ENCODE results near the gene ANKRD35.
"Not testable (repeated sequence)": the region's sequence is repeated elsewhere in the genome, so short reads cannot be mapped to it uniquely, and the experiment has no call there.

ANKRD35 gene

GRCh38 chr1:145858238-145858900, 27.3 kb downstream of the ANKRD35 start:
- DNase-seq (ENCODE audit: low spot score): peak; percentile 36

DNA sequence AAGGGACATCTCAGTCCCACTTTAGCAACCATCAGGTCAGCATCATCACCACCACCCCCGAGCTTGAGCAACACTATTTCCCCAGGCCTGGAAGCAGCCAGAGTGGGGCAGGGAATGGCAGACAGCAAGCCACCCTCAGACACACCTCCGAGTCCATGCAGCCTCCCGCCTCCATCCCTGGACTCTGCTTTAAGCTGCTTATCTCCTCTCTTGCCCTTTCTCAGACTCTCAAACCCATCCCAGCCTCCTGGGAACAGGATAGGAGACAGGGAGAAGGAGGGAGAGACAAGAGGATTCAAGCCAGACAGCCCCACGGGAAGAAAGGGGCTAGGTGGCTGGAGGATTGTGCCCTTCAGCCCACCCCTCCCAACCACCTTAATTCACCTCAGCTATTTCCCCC, 28.5 kb downstream of the ANKRD35 start:
- no peak for DNase-seq (ENCODE audit: low spot score)

DNA sequence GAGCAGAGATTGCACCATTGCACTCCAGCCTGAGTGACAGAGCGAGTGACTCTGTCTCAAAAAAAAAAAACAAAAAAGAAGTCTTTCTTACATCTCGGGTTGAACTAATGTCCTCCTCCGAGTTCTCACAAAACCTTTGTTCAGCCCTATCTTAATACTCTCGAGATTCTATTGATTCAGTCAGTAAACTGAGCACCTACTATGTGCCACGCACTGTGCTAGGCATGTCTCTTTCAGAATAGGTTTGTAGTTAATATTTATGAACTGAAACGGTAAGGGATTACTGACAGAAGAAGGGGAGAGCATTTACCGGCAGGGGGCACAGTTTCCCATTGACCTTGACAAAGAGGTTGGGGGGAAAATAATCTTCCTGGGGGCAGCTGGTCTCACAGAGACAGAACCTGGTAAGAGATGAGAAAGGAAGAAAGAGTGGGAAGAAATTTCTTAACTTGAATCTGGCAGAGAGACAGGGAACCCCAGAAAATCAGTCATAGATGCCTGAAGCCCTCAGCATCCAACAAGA, 30.2 kb downstream of the ANKRD35 start:
- no peak for DNase-seq (ENCODE audit: low spot score)

- peak; percentile 59 for DNase-seq (ENCODE audit: low spot score)
These were observed 36.1 kb downstream of the ANKRD35 start for GRCh38 chr1:145849356-145850160.

DNA sequence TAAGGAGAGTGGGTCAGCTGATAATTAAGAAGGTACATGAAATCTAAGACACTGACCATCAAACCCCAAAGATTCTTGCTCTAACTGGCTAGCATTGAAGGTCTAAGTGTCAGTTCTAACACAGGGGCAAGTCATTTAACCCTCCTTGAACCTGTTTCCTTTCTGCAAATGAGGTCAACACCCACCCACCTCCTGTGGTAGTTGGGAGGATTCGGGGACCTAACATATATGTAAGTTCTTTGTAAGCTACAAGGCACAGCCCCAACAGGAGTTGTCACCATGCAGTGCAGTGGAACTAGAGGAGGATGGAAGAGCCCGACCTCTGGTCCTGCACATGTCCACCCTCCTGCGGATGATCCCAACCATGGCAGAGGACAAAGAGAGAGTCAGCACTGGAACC, 37.8 kb downstream of the ANKRD35 start:
- no peak for DNase-seq (ENCODE audit: low spot score)

DNA sequence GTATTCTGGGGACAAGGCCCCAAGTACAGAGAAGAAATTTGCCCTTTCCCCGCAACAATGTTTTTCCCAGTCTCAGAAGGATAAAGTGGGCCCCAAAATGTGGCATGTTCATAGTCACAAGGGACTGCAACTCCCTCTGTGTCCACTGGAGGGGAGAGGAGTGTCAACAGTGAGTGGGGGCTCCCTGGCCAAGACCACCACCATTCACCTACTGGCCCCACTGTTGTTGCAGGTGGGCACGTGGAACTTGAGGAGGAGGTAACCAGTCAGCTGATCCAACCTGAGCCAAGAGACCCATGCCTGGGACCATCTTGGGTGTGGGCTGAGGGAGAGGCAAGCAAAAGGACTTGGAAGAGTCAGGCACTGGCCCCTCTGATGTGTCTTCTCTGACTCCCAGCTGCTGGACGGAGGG, 39.5 kb downstream of the ANKRD35 start:
- peak; percentile 20 for DNase-seq (ENCODE audit: low spot score)

DNA sequence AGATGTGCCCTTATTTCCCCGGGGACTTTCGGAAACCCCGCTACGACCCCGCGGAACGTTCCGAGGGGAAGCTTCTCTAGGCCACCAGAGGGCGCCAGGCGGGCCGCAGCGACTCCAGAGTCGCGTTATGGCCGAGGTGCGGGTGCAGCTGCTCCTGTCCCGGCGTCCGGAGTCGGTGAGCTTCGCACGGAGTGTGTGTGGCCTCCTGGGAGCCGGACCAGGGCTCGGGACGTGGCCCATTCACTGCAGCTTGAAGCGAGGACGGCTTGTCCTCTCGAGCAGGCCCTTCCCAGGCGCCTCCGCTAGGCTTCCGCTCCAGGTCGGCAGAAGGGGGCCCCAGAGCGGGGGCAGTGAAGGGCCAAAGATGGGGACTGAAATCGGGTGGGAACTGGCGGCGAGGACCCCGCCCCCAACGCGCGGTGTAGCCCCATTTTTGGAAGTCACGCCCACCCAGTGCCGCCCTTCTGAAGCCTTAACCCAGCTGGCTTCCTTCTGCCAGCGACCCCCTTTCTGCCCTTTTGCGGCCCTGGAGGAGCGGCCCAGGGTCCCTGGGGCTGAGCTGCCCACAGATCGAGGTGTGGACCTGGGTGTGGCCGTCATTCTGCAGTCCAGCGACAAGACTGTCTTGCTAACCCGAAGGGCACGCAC, 40.0 kb downstream of the ANKRD35 start, which contains the start of gene NUDT17:
Gene NUDT17, plus strand, starts transcription at position 117 of the 648 bp plus-strand sequence. Its CDS starts 11 bp downstream, at position 128.
- DNase-seq (ENCODE audit: low spot score): peak; percentile 78

- no peak for DNase-seq (ENCODE audit: low spot score)
These were observed 40.5 kb downstream of the ANKRD35 start for GRCh38 chr1:145845144-145845513.

- no peak for DNase-seq (ENCODE audit: low spot score)
These were observed 42.6 kb downstream of the ANKRD35 start for GRCh38 chr1:145843031-145843430.

GRCh38 chr1:145837656-145838055, 48.0 kb downstream of the ANKRD35 start:
- DNase-seq (ENCODE audit: low spot score): peak; percentile 18

- DNase-seq (ENCODE audit: low spot score): not testable (repeated sequence)
These were observed 54.9 kb downstream of the ANKRD35 start for GRCh38 chr1:145830810-145831209.

DNA sequence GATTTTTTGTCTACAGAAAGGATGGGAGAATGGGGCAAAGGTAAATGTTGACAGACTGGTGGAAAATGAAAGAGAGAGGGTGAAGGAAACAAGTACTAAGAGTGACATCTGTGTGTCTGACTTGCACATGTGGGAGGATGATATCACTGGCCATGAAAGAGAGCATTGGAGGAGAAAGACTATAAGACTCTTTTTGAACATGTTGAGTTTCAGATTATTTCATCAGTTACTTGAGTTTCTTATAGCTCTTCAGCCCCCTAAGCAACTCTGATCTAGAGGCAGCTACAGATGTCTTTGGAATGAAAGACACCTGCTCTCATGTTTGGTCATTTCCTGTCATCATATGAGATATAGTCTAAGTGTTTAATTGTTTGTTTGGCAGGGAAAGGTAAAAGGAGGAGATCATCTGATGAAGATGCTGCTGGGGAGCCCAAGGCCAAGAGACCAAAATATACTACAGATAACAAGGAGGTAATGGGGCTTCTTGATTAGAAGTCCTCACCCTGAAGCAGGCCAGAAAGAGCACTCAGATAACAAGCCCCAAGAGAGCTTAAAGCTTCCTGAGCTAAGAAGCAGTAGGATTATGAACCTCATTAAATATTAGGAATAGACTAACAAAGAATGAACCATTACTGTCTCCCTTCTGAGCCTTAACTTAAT, 57.2 kb downstream of the ANKRD35 start:
- no peak for DNase-seq (ENCODE audit: low spot score)

GRCh38 chr1:145827966-145828365, 57.7 kb downstream of the ANKRD35 start:
- DNase-seq (ENCODE audit: low spot score): no peak

- DNase-seq (ENCODE audit: low spot score): no peak
These were observed 59.6 kb downstream of the ANKRD35 start for GRCh38 chr1:145826030-145826429.

GRCh38 chr1:145824499-145824842, 61.2 kb downstream of the ANKRD35 start:
- peak; percentile 25 for DNase-seq (ENCODE audit: low spot score)

DNA sequence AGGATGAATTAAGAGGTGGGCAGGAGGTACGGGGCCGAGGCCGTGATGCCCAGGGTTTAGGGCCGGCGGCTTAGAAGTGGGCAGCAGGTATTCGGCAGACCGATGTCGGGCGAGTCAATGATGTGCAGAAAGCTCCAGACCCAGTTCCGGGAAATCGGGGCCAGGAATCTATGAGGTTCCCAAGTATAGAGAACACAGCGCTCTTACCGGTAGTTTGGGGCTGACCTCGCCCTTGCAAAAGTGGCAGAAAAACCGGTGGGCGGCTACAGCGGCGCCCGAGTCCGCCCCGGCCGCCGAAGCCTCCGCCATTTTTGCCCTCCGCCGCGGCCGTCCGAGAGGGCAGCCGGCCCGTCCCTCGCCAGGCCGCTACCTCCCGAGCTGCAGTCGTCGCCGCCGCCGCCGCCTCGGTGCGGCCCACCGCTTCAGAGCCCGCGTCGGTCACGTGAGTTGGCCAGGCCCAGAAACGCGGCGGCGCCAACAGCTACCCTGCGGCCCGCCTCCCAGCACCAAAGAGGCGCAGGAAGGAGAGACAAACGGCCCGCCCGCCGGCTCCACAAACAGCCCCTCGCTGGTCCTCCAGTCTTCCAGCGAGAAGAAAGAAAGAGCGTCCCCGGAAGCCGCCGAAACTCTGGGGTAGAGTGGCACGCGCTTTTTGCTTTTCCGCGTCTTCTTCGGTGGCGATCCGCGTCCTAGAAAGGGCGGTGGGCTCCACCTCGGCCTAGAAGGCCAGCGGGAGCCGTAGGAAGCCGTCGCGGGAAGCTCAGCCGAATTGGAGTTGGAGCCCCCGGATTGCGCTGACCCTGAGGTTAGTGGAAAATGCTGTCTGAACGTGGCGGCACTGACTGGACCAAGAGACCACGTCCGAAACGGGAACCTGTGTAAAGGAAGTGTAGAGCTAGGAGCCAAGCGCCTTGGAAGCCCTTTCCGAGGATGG, 61.8 kb downstream of the ANKRD35 start, which contains the start of the genes POLR3C and RNF115:
Gene POLR3C, plus strand, starts transcription at position 636 of the 934 bp plus-strand sequence. CDS start 1,577 bp downstream, outside the sequence.
Gene RNF115, minus strand, starts transcription at position 531 of the 934 bp plus-strand sequence. Its CDS starts 222 bp downstream, at position 309.
- DNase-seq (ENCODE audit: low spot score): peak; percentile 92

DNA sequence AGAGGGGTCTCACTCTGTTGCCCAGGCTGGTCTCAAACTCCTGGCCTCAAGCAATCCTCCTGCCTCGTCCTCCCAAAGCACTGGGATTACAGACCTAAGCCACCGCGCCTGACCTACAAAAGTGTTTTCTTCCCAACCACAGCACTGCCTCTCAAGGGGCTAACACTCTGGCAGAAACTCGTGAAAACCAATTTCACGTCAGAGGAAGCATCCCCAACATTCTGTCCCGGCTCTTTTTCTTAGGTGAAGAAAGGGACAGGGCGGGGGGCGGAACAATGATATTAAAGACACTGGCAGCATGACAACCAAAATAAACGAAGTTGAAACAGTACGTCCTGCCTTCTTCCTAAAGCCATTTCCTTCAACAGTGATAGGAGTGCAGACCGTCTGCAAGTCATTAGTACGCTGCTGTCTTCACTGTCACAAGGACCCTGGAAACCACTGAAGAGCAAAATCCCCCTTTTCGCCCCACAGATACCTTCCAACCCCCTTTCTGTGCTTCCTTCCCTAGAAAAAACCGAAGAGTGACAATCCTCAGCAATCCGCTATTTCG, 62.8 kb downstream of the ANKRD35 start:
- DNase-seq (ENCODE audit: low spot score): not testable (repeated sequence)

- DNase-seq (ENCODE audit: low spot score): peak; percentile 79
These were observed 67.6 kb downstream of the ANKRD35 start for GRCh38 chr1:145818095-145818494.
